Embryonic facial prominence (tissue), 1 donor: ENCODE measurements around the gene IWS1.
A peak's percentile ranks its signal among the peaks of the same experiment; 100 is the strongest.

Experiments
- DNase-seq: peaks from one replicate; pipeline ENCODE4 v3.0.0-alpha.2; 2016; ENCODE audit errors: extremely low spot score

The IWS1 gene

GRCh38 chr2:127498386-127498785 is 27.9 kb downstream of the IWS1 start:
- DNase-seq, result no peak

DNA sequence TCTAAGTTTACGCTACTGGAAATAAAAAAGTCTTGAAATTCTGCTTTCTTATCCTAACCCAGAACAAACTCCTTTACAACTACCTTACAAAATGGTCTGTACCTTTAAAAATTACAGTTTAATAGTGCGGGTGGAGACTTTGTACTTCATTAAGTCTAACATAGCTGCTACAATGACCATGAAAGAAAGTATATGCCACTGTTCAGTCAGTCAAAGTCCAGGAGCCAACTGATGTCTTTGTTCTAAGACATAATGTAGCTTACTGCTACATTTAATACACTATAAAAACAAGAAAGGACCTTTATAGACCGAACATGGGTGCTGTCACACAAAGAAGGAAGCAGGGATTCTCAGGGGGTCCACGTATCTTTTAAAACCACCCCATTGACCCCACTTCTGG is 36.0 kb downstream of the IWS1 start:
- no peak for DNase-seq

- DNase-seq, result no peak
These were observed 39.8 kb downstream of the IWS1 start for GRCh38 chr2:127486247-127487058.

- DNase-seq, result no peak
These were observed 40.6 kb downstream of the IWS1 start for GRCh38 chr2:127485694-127486071.

- no peak for DNase-seq
These were observed 41.1 kb downstream of the IWS1 start for GRCh38 chr2:127485051-127485693.

DNA sequence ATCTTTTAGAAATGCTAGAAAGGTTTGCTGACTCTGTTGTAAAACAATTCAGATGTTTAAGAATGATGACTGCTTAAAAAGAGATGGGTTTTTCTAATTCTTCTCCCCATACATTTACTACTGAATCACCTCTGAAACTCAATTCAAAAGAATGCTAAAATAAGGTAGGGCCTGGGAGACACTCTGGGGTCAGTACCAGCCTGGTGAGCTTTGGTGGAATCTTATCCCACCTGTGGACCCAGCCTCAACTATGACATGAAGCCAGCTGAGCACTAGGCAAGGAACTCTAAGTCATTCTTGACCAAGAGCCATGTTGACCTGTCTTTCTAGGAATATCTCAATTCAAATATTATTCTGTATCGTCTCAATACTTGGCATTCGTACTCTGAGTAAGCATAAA is 44.3 kb downstream of the IWS1 start:
- DNase-seq, result no peak

GRCh38 chr2:127479866-127480743 is 46.2 kb downstream of the IWS1 start:
- DNase-seq, result no peak

- DNase-seq, result peak; percentile 54
These were observed 47.0 kb downstream of the IWS1 start for GRCh38 chr2:127479219-127479825.

- DNase-seq, result no peak
These were observed 50.5 kb downstream of the IWS1 start for GRCh38 chr2:127475788-127476187.

DNA sequence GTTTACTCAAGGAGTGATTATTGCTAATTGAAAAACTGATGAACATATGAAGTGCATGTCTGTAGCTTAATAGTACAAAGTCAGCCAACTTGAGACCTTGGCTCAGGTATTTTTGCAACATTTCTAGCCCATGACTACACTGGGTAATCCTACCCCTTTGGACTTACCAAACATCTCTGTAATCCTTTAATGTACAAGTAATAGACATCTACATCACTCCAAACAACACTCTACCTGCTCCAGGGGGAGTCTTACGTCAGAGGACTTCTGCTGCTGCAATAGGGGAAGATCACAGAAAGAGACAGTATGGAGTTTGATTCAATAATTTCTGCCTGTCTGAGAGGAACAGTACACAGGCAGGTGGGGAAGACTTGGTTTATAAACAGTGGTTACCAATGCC is 54.0 kb downstream of the IWS1 start:
- DNase-seq, result no peak

DNA sequence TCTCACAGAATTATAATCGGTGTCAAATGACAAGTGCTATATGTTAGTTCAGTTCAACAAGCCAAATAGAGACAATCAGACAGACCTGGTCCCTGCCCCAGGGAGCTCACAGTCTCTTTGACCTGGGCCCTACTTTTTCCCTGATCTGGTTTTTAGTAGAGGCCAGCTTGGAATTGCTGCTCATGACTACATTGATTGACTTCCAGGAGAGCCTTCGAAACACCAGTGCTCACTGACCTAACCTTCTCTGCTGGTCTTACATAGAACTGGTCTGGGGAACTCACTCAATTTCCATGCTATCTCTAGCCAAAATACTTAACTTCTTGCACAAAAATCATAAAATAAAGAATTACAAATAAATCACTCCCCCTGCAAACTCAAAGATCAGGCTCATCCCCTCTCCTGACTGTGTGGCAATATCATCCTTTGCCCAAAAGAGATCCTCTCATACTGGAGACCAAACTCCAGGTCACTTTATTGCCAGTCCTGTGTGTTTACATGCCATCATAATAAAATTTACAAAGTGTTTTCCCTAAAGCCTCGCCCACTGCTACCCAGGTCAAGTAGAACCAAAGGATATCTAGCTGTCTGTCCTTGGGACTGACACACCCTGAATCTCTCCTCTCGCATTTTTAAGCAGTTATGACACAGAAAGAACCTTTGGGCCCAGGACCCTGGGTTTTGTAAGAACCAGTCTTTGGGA is 54.9 kb downstream of the IWS1 start:
- no peak for DNase-seq

DNA sequence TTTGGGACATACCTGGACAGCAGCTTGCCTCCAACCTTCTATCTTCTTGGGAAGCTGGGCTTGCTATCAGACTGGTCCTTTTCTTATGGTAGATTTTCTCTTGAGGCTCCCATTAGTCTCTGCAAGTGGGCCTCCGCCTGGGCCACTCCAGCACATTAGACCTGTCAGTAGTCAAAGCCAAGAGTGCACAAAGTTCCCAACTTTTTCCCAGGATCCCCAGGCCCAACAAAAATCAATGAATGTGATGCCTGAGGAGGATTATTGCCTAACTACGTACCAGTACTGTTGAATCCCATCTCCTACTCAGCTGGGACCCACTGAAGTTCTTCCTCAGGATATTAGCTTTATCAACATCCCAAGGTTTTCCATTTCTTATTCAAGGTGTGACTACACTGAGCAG is 56.3 kb downstream of the IWS1 start:
- no peak for DNase-seq

DNA sequence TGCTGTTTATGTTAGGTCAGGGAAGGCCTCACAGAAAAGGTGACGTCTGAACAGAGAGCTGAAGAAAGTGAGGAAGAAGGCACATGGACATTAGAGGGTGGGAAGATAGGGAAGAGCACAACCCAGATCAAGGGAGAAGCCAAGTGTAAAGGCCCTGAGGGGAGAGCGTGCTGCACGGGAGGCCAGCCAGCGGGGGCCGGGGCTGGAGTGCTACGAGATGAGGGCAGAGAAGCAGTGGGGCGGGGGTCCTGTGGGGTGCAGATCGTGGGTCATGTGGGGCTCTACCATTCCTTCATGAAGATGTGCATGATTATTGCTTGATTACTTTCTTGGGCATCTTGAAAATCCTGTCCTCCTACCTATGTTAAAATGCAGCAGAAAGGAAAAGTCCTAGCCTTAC is 57.2 kb downstream of the IWS1 start:
- no peak for DNase-seq

- DNase-seq, result no peak
These were observed 61.0 kb downstream of the IWS1 start for GRCh38 chr2:127465258-127465657.

DNA sequence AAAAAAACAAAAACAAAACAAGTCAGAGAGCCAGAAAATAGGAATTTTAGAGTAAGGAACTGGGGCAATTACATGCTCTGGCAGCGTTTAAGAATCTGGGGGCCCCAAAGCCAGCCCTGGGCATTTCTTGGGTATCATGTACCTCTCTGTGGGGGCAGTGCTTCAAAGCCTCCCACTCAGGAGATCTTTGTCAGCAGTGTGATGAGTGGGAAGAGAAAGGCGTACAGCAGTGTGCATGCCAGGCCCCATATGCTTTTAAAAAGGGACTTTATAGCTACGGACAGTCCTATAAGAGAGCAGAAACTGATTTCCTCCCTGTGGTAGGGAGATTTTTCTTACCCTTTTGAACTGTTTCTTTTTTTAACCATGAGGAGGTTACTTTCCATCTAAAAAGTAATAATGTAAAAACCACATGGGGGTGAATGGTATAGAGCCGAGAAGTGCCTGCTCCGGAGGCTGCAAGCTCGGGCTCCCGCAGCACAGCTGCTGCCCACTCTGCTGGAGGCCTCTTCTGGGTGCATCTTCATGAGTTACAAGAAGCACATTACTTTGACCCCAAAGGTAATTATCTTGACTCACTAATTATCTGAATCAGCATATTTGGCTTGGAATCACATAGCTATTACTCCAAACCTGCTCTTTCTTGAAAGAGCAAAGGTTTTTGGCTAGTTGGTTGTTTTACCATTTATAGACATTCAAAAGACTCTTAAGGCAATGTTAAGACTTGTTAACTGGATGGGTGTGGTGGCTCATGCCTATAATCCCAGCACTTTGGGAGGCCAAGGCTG is 61.6 kb downstream of the IWS1 start:
- DNase-seq, result no peak

GRCh38 chr2:127463155-127463991 is 62.9 kb downstream of the IWS1 start:
- peak; percentile 17 for DNase-seq

- DNase-seq, result no peak
These were observed 63.8 kb downstream of the IWS1 start for GRCh38 chr2:127462461-127462860.

DNA sequence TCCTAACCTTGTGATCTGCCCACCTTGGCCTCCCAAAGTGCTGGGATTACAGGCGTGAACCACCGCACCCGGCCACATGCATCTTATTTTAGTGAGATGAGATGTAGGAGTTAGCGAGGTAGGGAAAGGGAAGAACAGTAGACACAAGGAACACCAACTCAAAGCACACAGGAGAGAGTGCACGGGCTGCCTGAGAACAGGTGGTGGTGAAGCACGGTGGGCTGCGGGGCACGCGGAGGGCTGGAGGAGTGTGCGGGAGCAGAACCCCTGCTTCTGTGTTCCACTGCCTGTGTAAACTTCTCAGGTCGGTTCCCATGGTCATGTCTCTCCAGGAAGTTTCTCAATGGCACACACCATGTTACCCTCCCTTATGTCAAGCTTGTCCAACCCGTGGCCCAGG is 69.3 kb downstream of the IWS1 start:
- no peak for DNase-seq

DNA sequence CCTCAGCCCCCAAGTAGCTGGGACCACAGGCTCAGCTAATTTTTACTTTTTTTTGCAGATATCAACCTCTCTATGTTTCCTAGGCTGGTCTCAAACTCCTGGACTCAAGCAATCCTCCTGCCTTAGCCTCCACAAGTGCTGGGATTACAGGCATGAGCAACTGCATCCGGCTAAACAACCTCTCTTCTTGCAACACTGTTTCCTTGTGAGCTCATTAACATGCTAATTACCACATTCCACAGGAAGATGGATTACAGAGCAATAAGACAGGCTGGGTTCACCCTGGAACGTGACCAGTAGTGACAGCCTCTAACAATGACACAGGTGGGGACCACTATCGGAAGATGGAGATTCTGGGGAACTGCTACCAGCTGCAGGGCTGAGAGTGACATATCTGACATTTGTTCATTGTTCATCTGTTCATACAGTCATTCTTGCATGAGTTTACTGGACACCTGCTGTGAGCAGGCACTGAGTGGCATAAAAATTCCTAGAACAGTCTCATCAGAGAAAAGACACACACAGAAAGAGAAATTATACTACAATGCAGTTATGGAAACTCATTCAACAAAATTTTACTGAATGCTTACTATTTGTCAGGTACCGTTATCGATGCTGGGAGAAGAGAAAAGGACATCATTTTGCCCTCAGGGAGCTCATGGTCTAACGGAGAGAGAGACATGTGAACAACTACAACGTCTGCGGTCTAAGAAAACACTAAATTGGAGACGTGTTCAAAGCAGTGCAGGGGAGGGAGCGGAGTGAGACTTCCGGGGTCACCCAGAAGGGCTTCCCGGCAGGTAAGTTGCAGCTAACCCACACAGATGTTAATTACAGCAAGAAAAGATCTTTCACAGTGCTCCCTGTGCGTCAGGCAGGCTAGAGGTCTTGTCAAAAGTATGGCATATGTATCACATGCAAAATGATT is 70.5 kb downstream of the IWS1 start:
- no peak for DNase-seq
